ENCODE results near the gene RAPGEF6. TPM values are rescaled to one million over a fixed set of nuclear protein-coding genes. Genes with fewer than 3 reads are reported as not detected.

RAPGEF6 gene
- total and polyA plus RNA-seq, 9 of the 15 experiments (the other 6 are each of a cell fraction or from before 2014, with no cell fraction given) = 2.7 to 23.4 (median 12.7) TPM

- ChIA-PET CTCF (ENCODE audit: low intra/inter-chr PET ratio) (no interaction called here), POLR2A (interaction anchor here (0.5 kb wide), 1 partner anchor 340 kb away, joined by 3 read pairs; no protein-coding TSS in a partner anchor)
- H3K9ac ChIP-seq (ENCODE audit: insufficient read depth in 1 of 2, low read depth in 2 of 2, low read length in 2 of 2) = no peak overlapping the region
- peak in 1 of 4 experiments; percentile 5 for DNase-seq (ENCODE audit: extremely low read depth in 1 of 4, low spot score in 3 of 4)
- no peaks in the 10 kb centered on the region for H4K20me1 ChIP-seq (replicated peaks; ENCODE audit: control insufficient read depth, insufficient read depth, low read length)
- H3K4me1 ChIP-seq (replicated peaks in 1 of 2; ENCODE audit: control insufficient read depth in 2 of 2, insufficient read depth in 2 of 2, low read length in 2 of 2) = no peaks in the 10 kb centered on the region
- in situ Hi-C loops (cut with MboI) = no loop called here
- no peak for ATAC-seq
- no peak overlapping the region for H2AFZ ChIP-seq (ENCODE audit: low read depth, low read length)
- FAIRE-seq = no peak
- H3K79me2 ChIP-seq (ENCODE audit: control insufficient read depth, insufficient read depth, low read length) = no peaks in the 10 kb centered on the region
- no peaks in the 10 kb centered on the region for H3K27me3 ChIP-seq (ENCODE audit: control insufficient read depth in 2 of 2, insufficient read depth in 2 of 2, low read length in 2 of 2)
- BruUV-seq (replicated peaks) = no TSS peak
- H3K9me3 ChIP-seq (replicated peaks; ENCODE audit: control insufficient read depth, insufficient read depth, low read depth, low read length) = no peaks in the 10 kb centered on the region
- no peak overlapping the region for H3K4me3 ChIP-seq
- no peak overlapping the region for H3K4me2 ChIP-seq (ENCODE audit: insufficient read depth, low read length)
- 27% methylated on average over 1 of the region's 1 CpG for WGBS (ENCODE audit: insufficient coverage, low coverage, missing lambda C conversion rate)
- H3K27ac ChIP-seq (ENCODE audit: extremely low read depth, low read depth, low read length) = no peak overlapping the region
- H3K36me3 ChIP-seq (ENCODE audit: control insufficient read depth, insufficient read depth, low read length) = peaks cover 43% of the 10 kb centered on the region; the same call in 2 of the 3 replicates
- H3K9me1 ChIP-seq (ENCODE audit: control insufficient read depth, insufficient read depth, low read length) = no peaks in the 10 kb centered on the region
- intact Hi-C loops (cut with micrococcal nuclease) = no loop called here
- TF ChIP-seq ATF3 (IDR thresholded peaks at IDR 0.05) = peak; percentile 48; the same call in 1 of the 2 replicates
- no peak for TF ChIP-seq ATF3 (CRISPR knock-in tag; conservative IDR thresholded peaks at IDR 0.05)
- TF ChIP-seq TCF3 (CRISPR knock-in tag; IDR thresholded peaks at IDR 0.05) = 0 out of 2 replicates have a peak, but pooled peaks have one; percentile 26
- peak; percentile 59 for TF ChIP-seq C11orf30 (IDR thresholded peaks at IDR 0.05; ENCODE audit: low read depth)
- peak; percentile 61 for TF ChIP-seq ZNF316 (IDR thresholded peaks at IDR 0.05)
- 0 out of 4 replicates have a peak, but pooled peaks of 1 of the 2 experiments have one; percentile 13 for TF ChIP-seq RCOR1 (IDR thresholded peaks at IDR 0.05; ENCODE audit: borderline replicate concordance in 1 of 2, low read depth in 2 of 2, low read length in 2 of 2)
- TF ChIP-seq NFE2L1 (tag; IDR thresholded peaks at IDR 0.05; ENCODE audit: borderline replicate concordance, low read depth) = peak; percentile 76
- no peak for TF ChIP-seq GABPB1 (CRISPR knock-in tag; IDR thresholded peaks at IDR 0.05)
- TF ChIP-seq ARID1B (IDR thresholded peaks at IDR 0.05) = peak; percentile 30; the same call in 1 of the 2 replicates
- TF ChIP-seq MITF (IDR thresholded peaks at IDR 0.05) = no peak
- peak; percentile 36; the same call in 1 of the 2 replicates for TF ChIP-seq BACH1 (tag; IDR thresholded peaks at IDR 0.05)
- peak; percentile 83 for TF ChIP-seq MAFF (IDR thresholded peaks at IDR 0.05; ENCODE audit: low read length)
- peak; percentile 86 for TF ChIP-seq MAFG (tag; conservative IDR thresholded peaks at IDR 0.05)
- TF ChIP-seq MAFK (IDR thresholded peaks at IDR 0.05; ENCODE audit: low read length) = peak; percentile 65; the same call in 1 of the 2 replicates
- peak; percentile 25 to 29; a peak in 2 of 4 replicates for TF ChIP-seq KDM1A (IDR thresholded peaks at IDR 0.05)
- TF ChIP-seq RHOXF2B (CRISPR knock-in tag; conservative IDR thresholded peaks at IDR 0.05) = no peak
- no peak for TF ChIP-seq ZNF785 (CRISPR knock-in tag; IDR thresholded peaks at IDR 0.05)
- TF ChIP-seq NFE2 (IDR thresholded peaks at IDR 0.05; ENCODE audit: low read depth) = peak; percentile 71
Measured at GRCh38 chr5:131481569-131481968, 153.5 kb downstream of the RAPGEF6 start.

Measured in K562 (cell line).